OCI-LY1 (cell line): ENCODE results near the gene IFI30.

Experiments
- EZH2 ChIP-seq: fragments of 200-600 bp; sonication (generic), shearing (Covaris generic); IDR thresholded peaks from 2 replicates; pipeline ENCODE4 v1.8.0; 2017; ENCODE audit warnings: borderline replicate concordance, mixed run types, mild to moderate bottlenecking, antibody characterized with exemption, low read length, moderate library complexity, mixed read lengths
- TF ChIP-seq, protein P1 (sequence below): fragments of 200-600 bp; sonication (generic), shearing (Covaris generic); IDR thresholded peaks from 2 replicates; pipeline ENCODE4 v1.5.1; 2017; ENCODE audit warnings: mild to moderate bottlenecking, antibody characterized with exemption, low read length, moderate library complexity, mixed read lengths

DNA sequence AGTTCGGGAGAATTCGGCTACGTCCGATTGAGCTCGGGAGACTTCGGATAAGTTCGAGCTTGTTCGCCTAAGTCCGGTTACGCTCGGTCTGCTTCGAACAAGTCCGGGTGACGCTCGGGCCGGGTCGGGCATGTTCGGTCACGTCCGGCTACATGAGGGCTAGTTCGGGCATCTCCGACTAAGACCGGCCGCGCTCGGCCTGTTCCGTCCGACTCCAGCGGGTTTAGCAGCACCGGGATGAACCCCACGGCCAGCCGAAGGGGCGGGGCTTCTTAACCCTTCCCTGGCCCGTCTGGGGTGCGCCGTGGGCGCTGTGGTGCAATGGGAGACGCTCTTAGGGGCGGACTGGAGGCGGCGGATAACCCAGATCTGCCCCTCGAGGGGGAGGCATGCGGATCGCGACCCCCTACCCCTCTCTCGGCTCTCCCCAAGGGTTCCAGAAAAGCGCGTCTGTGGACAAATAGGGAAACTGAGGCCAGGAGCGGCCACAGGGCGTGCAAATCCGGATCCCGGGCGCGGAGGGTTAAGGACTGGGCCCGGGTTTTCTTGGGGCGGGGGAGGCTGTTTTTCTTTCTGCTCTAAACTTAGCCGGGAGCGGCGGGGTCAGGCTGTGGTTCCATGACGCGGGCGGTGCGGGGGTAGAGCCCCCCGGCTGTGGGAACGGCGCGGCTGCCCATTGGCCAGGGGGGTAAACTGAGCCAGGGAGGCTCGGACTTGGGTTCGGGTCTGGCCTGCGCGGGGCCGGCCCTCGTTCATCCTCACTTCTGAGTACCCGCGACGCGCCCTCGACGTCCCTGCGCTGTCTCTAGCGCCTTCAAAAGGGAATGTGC is 51.1 kb downstream of the IFI30 start:
- TF ChIP-seq, protein P1, sequence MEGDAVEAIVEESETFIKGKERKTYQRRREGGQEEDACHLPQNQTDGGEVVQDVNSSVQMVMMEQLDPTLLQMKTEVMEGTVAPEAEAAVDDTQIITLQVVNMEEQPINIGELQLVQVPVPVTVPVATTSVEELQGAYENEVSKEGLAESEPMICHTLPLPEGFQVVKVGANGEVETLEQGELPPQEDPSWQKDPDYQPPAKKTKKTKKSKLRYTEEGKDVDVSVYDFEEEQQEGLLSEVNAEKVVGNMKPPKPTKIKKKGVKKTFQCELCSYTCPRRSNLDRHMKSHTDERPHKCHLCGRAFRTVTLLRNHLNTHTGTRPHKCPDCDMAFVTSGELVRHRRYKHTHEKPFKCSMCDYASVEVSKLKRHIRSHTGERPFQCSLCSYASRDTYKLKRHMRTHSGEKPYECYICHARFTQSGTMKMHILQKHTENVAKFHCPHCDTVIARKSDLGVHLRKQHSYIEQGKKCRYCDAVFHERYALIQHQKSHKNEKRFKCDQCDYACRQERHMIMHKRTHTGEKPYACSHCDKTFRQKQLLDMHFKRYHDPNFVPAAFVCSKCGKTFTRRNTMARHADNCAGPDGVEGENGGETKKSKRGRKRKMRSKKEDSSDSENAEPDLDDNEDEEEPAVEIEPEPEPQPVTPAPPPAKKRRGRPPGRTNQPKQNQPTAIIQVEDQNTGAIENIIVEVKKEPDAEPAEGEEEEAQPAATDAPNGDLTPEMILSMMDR = no peak
- no peak for TF ChIP-seq EZH2
